PC-9 (cell line): ENCODE results near the gene RNF19B. TPM values are rescaled to one million over a fixed set of nuclear protein-coding genes. Genes with fewer than 3 reads are reported as not detected.

Experiments used
- BruUV-seq: library from RNA; stranded (reverse); fragments of 400-500 nt; replicated peaks from 2 replicates; lab custom pipeline; 2021; lab: Mats Ljungman, UMichigan
- CTCF ChIA-PET: fragments of 300-600 bp; sonication (Branson Sonifier 250); formaldehyde crosslinking; loops from one replicate; lab custom pipeline; 2022; ENCODE audit warnings: antibody characterized with exemption; lab: Charles Lee
- POLR2A ChIA-PET: fragments of 300-600 bp; sonication (Branson Sonifier 250); formaldehyde crosslinking; loops from one replicate; lab custom pipeline; 2022; ENCODE audit warnings: antibody characterized with exemption; ENCODE audit not compliant: unreplicated experiment; lab: Charles Lee
- DNase-seq, 2 experiments: peaks; one replicate each; pipeline versions ENCODE4 v3.0.0 to v3.0.0-alpha.2; 2015 to 2022; ENCODE audit warnings: mixed read lengths in 1 of 2
- H2AFZ ChIP-seq: fragments of 200-600 bp; sonication (generic); 2 replicates; pipeline ENCODE4 v1.8.1; 2017; ENCODE audit warnings: antibody characterized with exemption
- H3F3A ChIP-seq: fragments of 200-600 bp; sonication (generic); 2 replicates; pipeline ENCODE4 v1.8.1; 2017; ENCODE audit warnings: antibody characterized with exemption, mild to moderate bottlenecking, low read depth; ENCODE audit not compliant: insufficient read depth
- H3K27ac ChIP-seq: fragments of 200-600 bp; sonication (generic); 2 replicates; pipeline ENCODE4 v1.6.1; 2016; ENCODE audit warnings: mixed run types
- H3K27me3 ChIP-seq: fragments of 200-600 bp; sonication (generic); 2 replicates; pipeline ENCODE4 v1.6.1; 2016; ENCODE audit warnings: low read depth, mixed run types; ENCODE audit not compliant: insufficient read depth
- H3K36me3 ChIP-seq: fragments of 200-600 bp; sonication (generic); 2 replicates; pipeline ENCODE4 v1.6.1; 2016; ENCODE audit warnings: low read depth, mixed run types
- H3K4me1 ChIP-seq: fragments of 200-600 bp; sonication (generic); replicated peaks from 2 replicates; pipeline ENCODE4 v1.6.1; 2016; ENCODE audit warnings: mixed run types; ENCODE audit not compliant: insufficient read depth
- H3K4me2 ChIP-seq: fragments of 200-600 bp; sonication (generic); 2 replicates; pipeline ENCODE4 v1.6.1; 2017; ENCODE audit warnings: mixed run types
- H3K4me3 ChIP-seq: fragments of 200-600 bp; sonication (generic); 2 replicates; pipeline ENCODE4 v1.6.1; 2016; ENCODE audit warnings: mixed run types
- H3K79me2 ChIP-seq: fragments of 200-600 bp; sonication (generic); 2 replicates; pipeline ENCODE4 v1.6.1; 2017; ENCODE audit warnings: low read depth, mixed run types
- H3K9me2 ChIP-seq: fragments of 200-600 bp; sonication (generic); 2 replicates; pipeline ENCODE4 v1.8.1; 2017; ENCODE audit warnings: mild to moderate bottlenecking; ENCODE audit not compliant: insufficient read depth
- H3K9me3 ChIP-seq: fragments of 200-600 bp; sonication (generic); 2 replicates; pipeline ENCODE4 v1.8.1; 2016; ENCODE audit warnings: low read depth; ENCODE audit not compliant: insufficient read depth
- H4K20me1 ChIP-seq: fragments of 200-600 bp; sonication (generic); 2 replicates; pipeline ENCODE4 v1.8.1; 2017; ENCODE audit not compliant: insufficient read depth
- EZH2 ChIP-seq: fragments of 200-600 bp; sonication (generic); IDR thresholded peaks from 2 replicates; pipeline ENCODE4 v1.8.0; 2017; ENCODE audit warnings: antibody characterized with exemption, low read depth
- intact Hi-C: fragments of 100-400 bp; cut with micrococcal nuclease; formaldehyde crosslinking; loops from one replicate; pipeline ENCODE4 v1.10.0; 2022; ENCODE audit not compliant: unreplicated experiment
- total RNA-seq: library from RNA; stranded (reverse); gene quantifications from 2 replicates; pipeline ENCODE4 v1.2.3, GENCODE V29; 2021
- TF ChIP-seq, protein P1 (sequence below): fragments of 200-600 bp; sonication (generic); conservative IDR thresholded peaks from 2 replicates; pipeline ENCODE4 v1.6.1; 2017; ENCODE audit warnings: mixed run types, antibody characterized with exemption, mild to moderate bottlenecking, moderate library complexity

Gene RNF19B
- total RNA-seq, 1 experiment from 2014 or later: 25.4 TPM

GRCh38 chr1:32960819-32961355 lies 3.7 kb downstream of the RNF19B start:
- H3K27ac ChIP-seq: no peak overlapping the region
- intact Hi-C loops: no loop called here
- H3K36me3 ChIP-seq: no peaks in the 10 kb centered on the region
- H3K4me2 ChIP-seq: no peak overlapping the region; the same call in 1 of the 2 replicates
- H3F3A ChIP-seq: peaks cover 6% of the 10 kb centered on the region; the same call in 1 of the 2 replicates
- DNase-seq: no peak
- no peak for TF ChIP-seq EZH2
- TF ChIP-seq, protein P1, sequence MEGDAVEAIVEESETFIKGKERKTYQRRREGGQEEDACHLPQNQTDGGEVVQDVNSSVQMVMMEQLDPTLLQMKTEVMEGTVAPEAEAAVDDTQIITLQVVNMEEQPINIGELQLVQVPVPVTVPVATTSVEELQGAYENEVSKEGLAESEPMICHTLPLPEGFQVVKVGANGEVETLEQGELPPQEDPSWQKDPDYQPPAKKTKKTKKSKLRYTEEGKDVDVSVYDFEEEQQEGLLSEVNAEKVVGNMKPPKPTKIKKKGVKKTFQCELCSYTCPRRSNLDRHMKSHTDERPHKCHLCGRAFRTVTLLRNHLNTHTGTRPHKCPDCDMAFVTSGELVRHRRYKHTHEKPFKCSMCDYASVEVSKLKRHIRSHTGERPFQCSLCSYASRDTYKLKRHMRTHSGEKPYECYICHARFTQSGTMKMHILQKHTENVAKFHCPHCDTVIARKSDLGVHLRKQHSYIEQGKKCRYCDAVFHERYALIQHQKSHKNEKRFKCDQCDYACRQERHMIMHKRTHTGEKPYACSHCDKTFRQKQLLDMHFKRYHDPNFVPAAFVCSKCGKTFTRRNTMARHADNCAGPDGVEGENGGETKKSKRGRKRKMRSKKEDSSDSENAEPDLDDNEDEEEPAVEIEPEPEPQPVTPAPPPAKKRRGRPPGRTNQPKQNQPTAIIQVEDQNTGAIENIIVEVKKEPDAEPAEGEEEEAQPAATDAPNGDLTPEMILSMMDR: no peak
- ChIA-PET POLR2A (no interaction called here), CTCF (interaction anchor here (0.7 kb wide), 1 partner anchor 41 kb away, joined by 3 read pairs; no protein-coding TSS in a partner anchor)
- H3K9me3 ChIP-seq: no peaks in the 10 kb centered on the region
- H3K4me1 ChIP-seq: peaks cover 30% of the 10 kb centered on the region
- no peaks in the 10 kb centered on the region for H3K27me3 ChIP-seq
- no TSS peak for BruUV-seq
- H3K9me2 ChIP-seq: no peaks in the 10 kb centered on the region
- peaks cover 13% of the 10 kb centered on the region; the same call in 1 of the 2 replicates for H4K20me1 ChIP-seq
- H3K4me3 ChIP-seq: no peak overlapping the region
- H3K79me2 ChIP-seq: peaks cover 78% of the 10 kb centered on the region
- no peak overlapping the region for H2AFZ ChIP-seq

DNA sequence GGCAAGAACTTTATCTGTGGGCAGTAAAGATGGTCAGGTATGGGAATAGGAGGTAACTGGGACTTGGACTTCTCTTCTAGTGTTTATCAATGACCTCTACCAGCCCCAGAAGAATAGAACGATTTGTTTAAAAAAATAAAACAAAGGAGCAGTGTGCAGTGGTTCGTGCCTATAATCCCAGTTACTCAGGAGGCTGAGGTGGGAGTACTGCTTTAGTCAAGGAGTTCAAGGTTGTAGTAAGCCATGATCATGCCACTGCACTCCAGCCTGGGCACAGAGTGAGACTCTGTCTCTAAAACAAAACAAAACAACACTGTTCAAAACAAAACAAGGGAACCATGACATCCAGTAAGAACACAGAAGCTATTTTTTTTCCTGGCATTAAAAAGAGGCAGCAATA lies 4.3 kb downstream of the RNF19B start:
- peaks cover 81% of the 10 kb centered on the region for H3K79me2 ChIP-seq
- peaks cover 29% of the 10 kb centered on the region for H3K4me1 ChIP-seq
- no peaks in the 10 kb centered on the region for H3K9me3 ChIP-seq
- H3K4me2 ChIP-seq: no peak overlapping the region
- ChIA-PET CTCF (no interaction called here), POLR2A (no interaction called here)
- no peaks in the 10 kb centered on the region for H3K36me3 ChIP-seq
- DNase-seq: no peak
- BruUV-seq: no TSS peak
- H3K4me3 ChIP-seq: no peak overlapping the region
- peaks cover 13% of the 10 kb centered on the region; the same call in 1 of the 2 replicates for H4K20me1 ChIP-seq
- no peak overlapping the region for H3K27ac ChIP-seq
- H2AFZ ChIP-seq: no peak overlapping the region
- H3K9me2 ChIP-seq: no peaks in the 10 kb centered on the region
- intact Hi-C loops: no loop called here
- H3K27me3 ChIP-seq: no peaks in the 10 kb centered on the region
- peaks cover 9% of the 10 kb centered on the region; the same call in 1 of the 2 replicates for H3F3A ChIP-seq
- TF ChIP-seq, protein P1: no peak
- TF ChIP-seq EZH2: no peak

DNA sequence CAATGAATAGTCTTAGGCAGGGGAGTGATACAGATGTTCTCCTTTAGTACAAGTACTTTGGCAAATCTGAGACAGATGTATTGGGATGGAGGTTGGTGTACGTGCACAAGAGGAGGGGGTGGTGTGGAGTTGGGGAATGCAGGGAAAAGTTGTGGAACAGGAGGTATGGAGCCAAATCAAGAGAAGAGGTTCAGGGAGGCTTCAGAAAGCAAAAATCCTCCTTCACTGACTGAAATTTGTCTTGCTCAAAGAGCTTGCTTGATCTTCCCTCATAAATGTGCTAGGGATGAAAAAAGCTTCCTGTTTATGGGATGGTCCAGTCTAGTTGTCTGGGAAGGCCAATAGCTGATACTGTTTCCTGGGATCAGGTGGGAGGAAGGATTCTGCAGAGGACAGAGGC lies 5.8 kb downstream of the RNF19B start:
- CTCF ChIA-PET: no interaction called here

More for the DNA sequence above, 5.8 kb downstream of the RNF19B start:
- DNase-seq: no peak
- no peak for TF ChIP-seq EZH2
- TF ChIP-seq, protein P1: no peak
- Histone ChIP-seq H3K79me2 (peaks cover 88% of the 10 kb centered on the region), H3K27me3 (no peaks in the 10 kb centered on the region), H2AFZ (no peak overlapping the region), H4K20me1 (peaks cover 13% of the 10 kb centered on the region; the same call in 1 of the 2 replicates), H3K4me2 (no peak overlapping the region), H3K9me2 (no peaks in the 10 kb centered on the region), H3K9me3 (no peaks in the 10 kb centered on the region), H3F3A (peaks cover 24% of the 10 kb centered on the region; the same call in 1 of the 2 replicates), H3K4me3 (no peak overlapping the region), H3K4me1 (peaks cover 34% of the 10 kb centered on the region), H3K36me3 (no peaks in the 10 kb centered on the region), H3K27ac (no peak overlapping the region)
- POLR2A ChIA-PET: no interaction called here
- intact Hi-C loops: no loop called here
- BruUV-seq: no TSS peak
